GM20431 (cell line): Measurements from ENCODE around the gene KCNA4.
"Not testable (repeated sequence)": the region's sequence is repeated elsewhere in the genome, so short reads cannot be mapped to it uniquely, and the experiment has no call there.

Source experiments
- in situ Hi-C: fragments of 300-500 bp; cut with MseI, MboI; formaldehyde crosslinking; loops from one replicate; pipeline ENCODE4 v1.15.0; 2020; ENCODE audit warnings: low sequenced_read_pairs; ENCODE audit not compliant: unreplicated experiment

Gene KCNA4

GRCh38 chr11:30016588-30017363, at the start of gene KCNA4:
KCNA4 (minus strand) TSS chr11:30017030; CDS start chr11:30012678, 4,352 bp downstream.
- in situ Hi-C loops: no loop called here

- in situ Hi-C loops: no loop called here
Observed at GRCh38 chr11:30062103-30062502, 45.3 kb upstream of the KCNA4 start.

GRCh38 chr11:30059172-30059815, 42.5 kb upstream of the KCNA4 start:
- in situ Hi-C loops: no loop called here

- in situ Hi-C loops: no loop called here
Observed at GRCh38 chr11:30049214-30049613, 32.4 kb upstream of the KCNA4 start.

GRCh38 chr11:30046578-30046945, 29.7 kb upstream of the KCNA4 start:
- in situ Hi-C loops: no loop called here

- in situ Hi-C loops: no loop called here
Observed at GRCh38 chr11:30045921-30046577, 29.2 kb upstream of the KCNA4 start.

- in situ Hi-C loops: no loop called here
Observed at GRCh38 chr11:30045144-30045543, 28.3 kb upstream of the KCNA4 start.

- in situ Hi-C loops: no loop called here
Observed at GRCh38 chr11:30041171-30041570, 24.3 kb upstream of the KCNA4 start.

GRCh38 chr11:30034746-30035145, 17.9 kb upstream of the KCNA4 start:
- in situ Hi-C loops: not testable (repeated sequence)

GRCh38 chr11:30034166-30034565, 17.3 kb upstream of the KCNA4 start:
- in situ Hi-C loops: not testable (repeated sequence)

- in situ Hi-C loops: no loop called here
Observed at GRCh38 chr11:30025396-30026139, 8.7 kb upstream of the KCNA4 start.

GRCh38 chr11:30023074-30023473, 6.2 kb upstream of the KCNA4 start:
- in situ Hi-C loops: no loop called here

GRCh38 chr11:30019481-30019880, 2.7 kb upstream of the KCNA4 start:
- in situ Hi-C loops: no loop called here

- in situ Hi-C loops: no loop called here
Observed at GRCh38 chr11:30018495-30018894, 1.7 kb upstream of the KCNA4 start.

GRCh38 chr11:30017445-30017895, 640 bp upstream of the KCNA4 start:
- in situ Hi-C loops: no loop called here

- in situ Hi-C loops: no loop called here
Observed at GRCh38 chr11:30015725-30016412, 961 bp downstream of the KCNA4 start.

- in situ Hi-C loops: no loop called here
Observed at GRCh38 chr11:30012346-30012745, 4.5 kb downstream of the KCNA4 start.

GRCh38 chr11:30009060-30009459, 7.8 kb downstream of the KCNA4 start:
- in situ Hi-C loops: no loop called here

- in situ Hi-C loops: no loop called here
Observed at GRCh38 chr11:30006876-30007275, 10.0 kb downstream of the KCNA4 start.
